NCI-H1417 treated with DMSO at 0.1 percent for 48 hours (cell line): ENCODE results near the gene LIFR.
"Not testable (repeated sequence)": the region's sequence is repeated elsewhere in the genome, so short reads cannot be mapped to it uniquely, and the experiment has no call there.

ENCODE experiments used
- DNase-seq: peaks from one replicate; lab custom pipeline; 2025; lab: John Stamatoyannopoulos, UW

LIFR gene, protein sequence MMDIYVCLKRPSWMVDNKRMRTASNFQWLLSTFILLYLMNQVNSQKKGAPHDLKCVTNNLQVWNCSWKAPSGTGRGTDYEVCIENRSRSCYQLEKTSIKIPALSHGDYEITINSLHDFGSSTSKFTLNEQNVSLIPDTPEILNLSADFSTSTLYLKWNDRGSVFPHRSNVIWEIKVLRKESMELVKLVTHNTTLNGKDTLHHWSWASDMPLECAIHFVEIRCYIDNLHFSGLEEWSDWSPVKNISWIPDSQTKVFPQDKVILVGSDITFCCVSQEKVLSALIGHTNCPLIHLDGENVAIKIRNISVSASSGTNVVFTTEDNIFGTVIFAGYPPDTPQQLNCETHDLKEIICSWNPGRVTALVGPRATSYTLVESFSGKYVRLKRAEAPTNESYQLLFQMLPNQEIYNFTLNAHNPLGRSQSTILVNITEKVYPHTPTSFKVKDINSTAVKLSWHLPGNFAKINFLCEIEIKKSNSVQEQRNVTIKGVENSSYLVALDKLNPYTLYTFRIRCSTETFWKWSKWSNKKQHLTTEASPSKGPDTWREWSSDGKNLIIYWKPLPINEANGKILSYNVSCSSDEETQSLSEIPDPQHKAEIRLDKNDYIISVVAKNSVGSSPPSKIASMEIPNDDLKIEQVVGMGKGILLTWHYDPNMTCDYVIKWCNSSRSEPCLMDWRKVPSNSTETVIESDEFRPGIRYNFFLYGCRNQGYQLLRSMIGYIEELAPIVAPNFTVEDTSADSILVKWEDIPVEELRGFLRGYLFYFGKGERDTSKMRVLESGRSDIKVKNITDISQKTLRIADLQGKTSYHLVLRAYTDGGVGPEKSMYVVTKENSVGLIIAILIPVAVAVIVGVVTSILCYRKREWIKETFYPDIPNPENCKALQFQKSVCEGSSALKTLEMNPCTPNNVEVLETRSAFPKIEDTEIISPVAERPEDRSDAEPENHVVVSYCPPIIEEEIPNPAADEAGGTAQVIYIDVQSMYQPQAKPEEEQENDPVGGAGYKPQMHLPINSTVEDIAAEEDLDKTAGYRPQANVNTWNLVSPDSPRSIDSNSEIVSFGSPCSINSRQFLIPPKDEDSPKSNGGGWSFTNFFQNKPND

DNA sequence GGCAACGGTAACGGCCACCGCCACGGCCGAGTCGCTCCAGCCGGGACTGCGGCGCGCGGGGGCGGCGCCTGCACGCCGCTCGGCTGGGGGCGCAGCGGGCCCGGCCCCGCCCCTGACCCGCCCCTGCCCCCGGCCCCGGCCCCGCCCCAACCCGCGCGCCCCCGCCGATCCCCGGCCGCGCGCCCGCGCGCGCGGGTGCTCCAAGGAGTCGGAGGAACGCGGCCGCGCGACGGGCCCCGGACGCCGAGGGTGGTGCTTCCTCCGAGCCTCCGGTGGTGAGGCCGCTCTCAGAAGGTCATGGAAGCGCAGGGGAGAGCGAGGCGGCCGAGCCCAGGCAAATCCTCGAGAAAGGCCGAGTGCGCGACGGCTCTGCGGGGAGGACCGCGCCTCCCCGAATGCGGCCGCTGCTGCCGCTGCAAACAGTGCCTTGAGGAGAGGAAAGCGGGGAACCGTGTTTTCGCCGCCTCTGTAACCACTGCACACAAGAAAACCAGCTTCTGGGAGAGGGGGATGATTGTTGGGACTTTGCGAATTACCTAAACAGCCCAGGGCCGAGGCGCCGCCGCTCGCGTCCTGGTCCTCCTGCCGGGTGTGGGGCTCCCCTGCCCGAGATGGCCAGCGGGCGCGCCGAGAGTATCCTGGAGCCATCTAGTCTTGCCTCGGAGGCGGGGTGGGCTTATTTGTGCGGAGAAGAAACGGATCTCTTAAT lies at the start of gene LIFR:
Gene LIFR, minus strand, starts transcription at position 48 of the 709 bp plus-strand sequence. CDS start 25,999 bp downstream, outside the sequence.
- peak; percentile 57 for DNase-seq

DNA sequence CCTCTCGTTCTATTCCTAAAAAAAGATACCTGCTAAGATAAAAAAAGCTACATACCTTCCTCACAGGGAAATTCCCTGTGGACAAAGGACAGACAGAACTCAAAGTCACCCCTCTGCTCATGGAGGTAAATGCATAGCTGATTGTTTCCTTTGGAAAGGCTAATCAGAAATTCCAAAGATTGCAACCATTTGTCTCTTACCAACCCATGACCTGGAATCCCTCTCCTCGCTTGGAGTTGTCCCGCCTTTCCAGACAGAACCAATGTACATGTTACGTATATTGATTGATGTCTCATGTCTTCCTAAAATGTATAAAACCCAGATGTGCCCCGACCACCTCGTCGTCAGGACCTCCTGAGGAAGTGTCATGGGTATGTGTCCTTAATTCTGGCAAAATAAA lies 49.2 kb upstream of the LIFR start:
- DNase-seq: no peak

DNA sequence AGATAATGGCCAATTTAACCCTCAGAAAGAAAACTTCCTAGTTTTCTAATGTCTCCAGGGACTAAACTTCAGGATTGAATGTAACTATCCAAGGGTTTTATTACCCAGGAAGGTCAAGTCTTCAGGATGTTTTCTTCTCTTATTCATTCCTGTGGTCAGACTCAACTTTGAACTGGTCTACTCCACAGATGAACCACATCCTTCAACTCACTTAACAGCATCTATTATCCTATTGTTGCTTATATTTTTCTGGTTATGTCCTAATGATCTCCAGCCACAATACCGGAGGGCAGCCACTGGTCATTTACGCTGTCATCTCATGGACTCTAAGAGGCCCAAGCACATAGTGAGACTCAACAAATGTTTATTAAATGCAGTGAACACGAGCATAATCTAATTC lies 47.2 kb upstream of the LIFR start:
- no peak for DNase-seq

DNA sequence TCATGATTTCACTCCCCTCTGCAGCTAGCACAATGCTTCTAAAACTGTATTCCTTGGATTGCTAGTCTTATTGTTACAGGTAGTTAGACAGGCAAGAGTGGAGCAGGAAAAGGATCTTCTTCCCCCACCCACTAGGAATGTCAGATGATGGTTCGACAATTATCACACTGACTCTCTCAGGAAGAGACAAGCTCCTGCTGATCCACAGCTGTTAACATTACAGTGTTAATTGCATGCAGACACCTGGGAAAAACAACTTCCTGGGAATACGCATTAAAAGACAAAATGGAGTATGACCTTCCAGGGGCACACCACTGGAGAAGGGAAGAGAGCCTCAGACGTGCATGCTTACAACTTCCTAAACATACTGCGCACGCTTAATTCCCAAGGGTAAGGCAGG lies 46.2 kb upstream of the LIFR start:
- no peak for DNase-seq

DNA sequence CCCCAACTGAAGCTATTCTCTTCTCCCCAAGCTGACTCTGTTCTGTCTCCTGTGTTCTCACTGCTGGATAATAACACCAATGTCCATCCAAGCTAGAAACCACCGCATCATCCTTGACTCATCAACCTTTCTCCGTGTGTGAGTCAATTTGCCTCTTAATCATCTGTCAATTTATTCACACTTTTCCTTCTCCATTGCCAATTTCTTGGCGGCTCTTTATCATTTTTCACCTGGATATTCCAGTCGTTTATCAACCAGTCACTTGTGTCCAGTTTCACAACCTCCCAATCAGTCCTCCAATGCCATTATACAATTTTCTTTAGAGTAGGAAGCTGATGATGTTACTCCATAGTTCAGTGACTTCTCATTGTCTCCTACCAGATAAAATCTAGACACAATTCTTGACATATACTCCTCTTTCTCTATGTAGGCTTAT lies 45.4 kb upstream of the LIFR start:
- no peak for DNase-seq

DNA sequence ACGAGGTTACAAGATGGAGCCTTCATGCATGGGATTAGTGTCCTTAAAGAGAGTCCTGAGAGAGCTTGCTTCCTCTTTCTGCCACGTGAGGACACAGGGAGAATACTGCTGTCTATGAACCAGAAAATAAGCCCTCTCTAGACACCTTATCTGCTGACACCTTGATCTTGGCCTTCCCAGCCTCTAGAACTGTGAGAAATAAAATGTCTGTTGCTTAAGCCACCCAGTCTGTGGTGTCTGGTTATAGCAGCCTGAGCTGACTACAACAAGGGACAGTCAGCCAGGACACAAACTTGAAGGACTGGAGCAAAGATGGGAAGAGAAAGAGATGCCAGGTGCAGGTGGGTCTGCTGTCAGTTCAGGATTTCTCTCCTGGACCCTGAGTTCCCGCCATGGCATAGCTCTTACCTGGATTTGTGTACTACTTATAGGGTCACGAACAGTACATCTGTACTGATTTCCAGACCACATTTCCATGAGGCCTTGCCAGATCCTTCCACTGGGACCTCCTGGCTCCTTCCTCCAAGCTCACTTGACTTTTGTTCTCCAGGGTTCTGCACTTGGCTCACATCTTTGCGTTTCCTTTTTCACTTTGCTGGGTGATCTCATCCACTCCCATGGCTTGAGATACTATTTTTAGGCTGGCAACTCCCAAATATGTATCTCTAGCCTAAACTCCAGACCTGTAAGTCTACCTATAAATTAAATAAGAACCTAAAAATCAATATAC lies 44.9 kb upstream of the LIFR start:
- DNase-seq: no peak

DNA sequence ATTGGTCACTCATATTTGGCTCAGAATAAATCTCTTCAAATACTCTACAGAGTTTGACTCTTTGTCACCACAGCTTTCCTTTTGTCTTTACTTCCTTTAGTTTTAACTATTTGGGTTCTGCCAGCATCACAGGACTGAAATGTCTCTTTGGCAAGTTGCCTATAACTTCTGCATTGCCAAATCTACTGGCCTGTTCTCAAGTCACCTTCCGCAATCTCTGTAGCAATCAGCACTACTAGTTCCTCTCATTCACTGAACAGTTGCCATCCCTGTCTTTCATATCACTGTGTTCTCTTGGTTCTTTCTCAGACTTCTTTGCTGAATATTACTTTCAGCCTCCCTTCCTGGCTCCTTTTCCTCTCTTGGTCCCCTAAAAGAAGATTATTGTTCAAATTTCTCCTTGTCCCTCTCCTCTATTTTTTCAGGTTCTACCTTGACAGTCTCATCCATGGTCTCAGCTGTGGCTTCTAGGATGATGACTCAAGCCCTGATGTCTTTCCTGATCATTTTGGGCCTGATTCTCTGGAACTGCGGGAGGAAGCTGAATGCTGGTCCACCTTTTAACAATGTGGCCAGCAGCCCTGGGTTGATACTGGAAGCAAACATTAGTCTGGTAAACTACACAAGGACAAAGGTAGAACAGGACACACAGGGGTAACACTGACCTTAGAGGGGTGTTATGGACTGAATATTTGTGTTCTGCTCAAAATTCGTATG lies 44.0 kb upstream of the LIFR start:
- DNase-seq: no peak

DNA sequence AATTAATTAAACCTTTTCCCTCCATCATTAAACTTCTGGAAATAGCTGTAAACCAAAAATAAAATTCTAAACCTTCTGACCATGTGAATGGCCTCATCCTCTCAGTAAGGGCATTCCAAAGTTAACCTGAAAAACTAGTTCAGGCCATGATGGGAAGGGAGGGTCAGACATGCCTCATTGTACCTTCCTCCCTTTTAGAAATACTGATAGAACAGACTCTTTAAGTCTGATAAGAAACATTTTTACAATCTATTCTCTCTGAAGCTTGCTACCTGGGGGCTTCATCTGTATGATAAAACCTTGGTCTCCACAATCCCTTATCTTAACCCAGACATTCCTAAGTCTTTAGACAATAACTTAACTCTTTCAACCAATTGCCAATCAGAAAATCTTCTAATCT lies 43.3 kb upstream of the LIFR start:
- DNase-seq: not testable (repeated sequence)

DNA sequence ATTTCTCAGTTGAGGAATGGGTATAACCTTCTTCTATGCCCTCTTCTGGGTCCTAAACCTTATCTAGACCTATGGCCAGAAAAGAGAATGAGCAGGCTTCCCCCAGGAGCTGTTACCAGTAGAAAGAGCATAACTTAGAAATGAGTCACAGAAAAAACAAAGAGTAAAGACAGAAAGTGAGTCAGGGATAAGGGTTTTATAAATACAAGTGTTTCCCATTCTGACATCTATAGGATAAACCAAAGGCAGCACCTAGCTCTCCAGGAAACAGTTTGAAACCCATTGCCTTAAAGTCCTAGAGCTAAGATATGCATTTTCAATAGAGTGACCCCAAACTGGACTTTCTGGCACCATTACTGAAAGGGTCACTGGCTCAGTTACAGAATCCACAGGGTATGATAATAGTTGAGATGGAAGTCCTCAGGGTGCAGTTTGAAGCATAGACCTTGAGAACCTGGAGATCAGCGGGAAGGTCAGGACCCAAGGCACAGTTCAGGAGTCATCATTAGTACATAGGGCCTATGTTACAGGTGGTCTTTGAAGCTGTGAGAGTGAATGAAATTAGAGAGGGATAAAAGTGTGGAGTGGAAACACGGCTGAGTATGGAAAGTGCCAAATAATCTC lies 42.7 kb upstream of the LIFR start:
- DNase-seq: no peak

DNA sequence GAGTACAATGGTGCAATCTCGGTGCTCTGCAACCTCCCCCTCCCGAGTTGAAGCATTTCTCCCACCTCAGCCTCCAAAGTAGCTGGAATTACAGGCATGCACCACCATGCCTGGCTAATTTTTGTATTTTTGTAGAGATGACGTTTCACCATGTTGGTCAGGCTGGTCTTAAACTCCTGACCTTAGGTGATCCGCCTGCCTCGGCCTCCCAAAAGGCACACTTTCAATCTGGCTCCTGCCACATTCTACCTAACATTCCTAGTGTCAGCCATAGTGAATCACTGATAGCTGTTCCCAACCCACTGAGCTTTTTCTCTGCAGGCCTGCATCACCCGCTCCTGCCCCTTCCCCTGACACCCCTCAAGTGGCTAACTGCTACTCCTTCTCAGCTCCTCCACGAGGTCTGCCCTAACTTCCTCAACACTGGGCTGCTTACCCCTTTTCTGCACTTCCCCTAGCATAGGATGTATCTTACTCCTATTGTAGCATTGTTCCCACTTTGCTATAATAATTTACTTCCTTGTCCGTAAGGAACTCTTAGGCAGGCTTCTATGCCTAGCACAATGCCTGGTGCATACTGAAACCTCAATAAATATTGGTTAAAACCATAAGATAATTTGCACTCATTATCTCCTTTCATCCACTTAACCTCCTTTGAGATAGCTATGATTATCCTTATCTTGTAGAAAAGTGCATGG lies 42.0 kb upstream of the LIFR start:
- DNase-seq: no peak

DNA sequence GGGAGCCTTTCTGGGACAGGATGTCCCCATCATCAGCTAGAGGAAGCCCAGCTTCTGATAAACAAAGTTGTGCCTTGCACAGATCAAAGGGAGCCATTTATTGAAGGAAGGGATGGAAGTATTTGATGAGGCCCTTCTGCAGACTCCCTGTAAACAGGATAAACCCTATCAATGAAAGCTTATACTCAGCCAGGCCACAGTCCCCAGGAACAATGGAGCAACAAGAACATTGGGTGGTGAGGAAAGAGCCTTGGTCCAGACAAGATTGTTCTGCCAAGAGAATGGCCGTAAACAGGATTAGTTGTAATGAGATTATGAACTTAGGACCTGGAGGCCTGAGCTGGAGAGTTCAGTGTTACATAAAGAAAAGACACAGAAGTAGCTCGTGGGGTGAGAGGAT lies 40.5 kb upstream of the LIFR start:
- no peak for DNase-seq

DNA sequence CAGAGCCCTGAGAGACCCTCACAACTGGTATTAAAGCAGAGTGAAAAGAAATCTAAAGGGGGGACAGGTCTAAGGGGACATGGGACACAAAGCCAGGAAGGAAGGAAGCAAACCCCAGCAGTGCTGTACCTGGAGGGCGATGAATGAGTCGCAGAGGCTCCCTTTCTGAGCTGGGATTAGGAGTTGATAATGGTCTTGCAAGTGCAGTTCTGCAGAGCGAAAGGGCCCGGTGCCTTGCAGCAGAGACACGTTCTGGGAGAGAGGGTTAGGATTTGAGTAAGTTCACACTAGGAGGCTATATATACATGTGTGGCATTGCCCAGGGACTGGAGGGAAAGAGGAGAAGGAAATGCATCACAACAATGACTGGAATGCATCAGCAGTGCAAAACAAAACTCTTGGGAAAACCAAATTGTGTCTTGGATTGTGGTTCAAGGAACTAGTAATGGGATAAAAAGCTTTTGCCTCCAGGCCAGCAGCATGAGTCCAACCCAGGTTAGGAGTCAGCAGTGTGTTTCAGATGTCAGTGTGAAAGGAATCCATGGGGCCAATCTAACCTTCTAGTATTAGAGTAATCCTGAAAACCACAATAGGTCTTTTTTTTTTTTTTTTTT lies 38.8 kb upstream of the LIFR start:
- no peak for DNase-seq

DNA sequence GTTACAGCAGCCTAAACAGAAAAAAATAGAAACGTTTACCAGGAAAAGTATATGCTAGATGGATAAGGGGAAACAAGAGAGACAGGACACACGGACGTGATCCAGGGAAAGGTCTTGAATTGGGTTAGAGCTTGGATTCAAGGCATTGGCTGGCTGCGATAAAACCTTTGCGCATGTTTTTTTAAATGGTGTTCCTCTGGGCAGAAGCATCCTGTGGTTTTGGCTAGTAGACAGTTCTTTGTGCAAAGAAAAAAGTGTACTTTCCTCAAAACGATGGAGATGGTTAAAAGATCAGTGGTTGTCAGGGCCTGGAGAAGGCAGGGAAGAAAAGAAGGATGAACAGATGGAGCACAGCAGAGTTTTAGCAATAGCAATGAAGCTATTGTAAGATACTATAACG lies 37.5 kb upstream of the LIFR start:
- no peak for DNase-seq

DNA sequence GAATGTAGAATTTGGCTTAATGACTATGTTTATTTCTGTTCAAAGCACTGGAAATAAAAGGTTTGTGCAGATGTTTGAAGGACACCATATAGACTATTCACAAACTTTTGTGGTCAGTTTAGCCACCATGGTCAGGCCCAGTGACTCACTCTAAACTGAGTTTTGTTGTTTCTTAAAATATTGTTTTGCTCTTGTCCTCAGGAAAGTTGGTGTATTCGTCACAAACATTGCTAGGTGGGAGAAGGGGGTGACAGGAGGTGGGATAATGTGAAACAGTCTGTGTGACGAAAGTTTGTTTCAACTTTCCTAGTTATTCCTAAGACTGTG lies 35.0 kb upstream of the LIFR start:
- no peak for DNase-seq

DNA sequence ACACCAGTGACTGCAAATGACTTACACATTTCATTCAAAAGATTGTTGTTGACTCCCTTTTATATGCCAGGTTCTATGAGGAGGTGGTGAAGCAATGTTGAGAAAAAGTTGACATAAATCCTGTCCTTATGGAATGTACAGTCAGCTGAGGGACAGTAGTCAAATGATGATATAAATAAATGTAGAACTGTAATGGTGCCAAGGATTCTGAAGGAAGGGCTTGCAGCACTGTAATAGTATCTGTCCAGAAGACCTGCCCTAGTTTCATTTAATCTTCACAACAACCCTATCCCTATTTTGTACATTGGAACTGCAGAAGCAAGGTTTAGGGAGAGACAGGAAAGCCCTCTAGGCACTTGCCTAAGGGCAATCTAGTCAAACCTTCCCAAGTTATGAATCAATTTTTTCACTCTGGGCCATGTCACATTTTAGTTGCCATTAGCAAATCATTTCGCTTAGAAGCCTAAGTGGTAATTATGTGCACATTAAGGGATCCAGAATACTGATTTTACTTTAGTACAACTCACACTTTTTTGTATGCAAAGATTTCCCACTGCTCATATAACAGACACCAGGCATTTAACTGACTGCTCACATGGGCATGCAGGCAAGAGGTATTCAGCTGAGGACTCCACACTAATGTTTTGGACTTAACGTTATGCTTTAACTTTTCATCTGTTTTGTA lies 34.5 kb upstream of the LIFR start:
- no peak for DNase-seq

DNA sequence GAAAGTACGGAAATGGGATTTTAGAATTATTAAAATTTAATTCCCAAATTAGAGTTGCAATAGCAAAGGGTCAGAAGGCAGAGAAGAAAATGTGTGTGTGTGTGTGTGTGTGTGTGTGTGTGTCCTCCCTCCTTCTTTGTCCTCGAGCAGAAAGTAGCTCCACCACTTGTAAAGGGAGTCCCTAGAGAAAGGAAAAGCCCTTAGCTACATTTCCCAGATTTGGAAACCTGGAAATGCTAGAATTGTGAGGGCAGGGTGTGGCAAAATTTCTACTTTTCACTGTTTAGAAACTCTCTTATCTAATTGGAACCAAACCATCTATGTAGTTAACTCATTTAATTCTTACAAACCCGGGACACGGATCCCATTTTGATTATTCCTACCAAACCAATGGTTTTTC lies 33.2 kb upstream of the LIFR start:
- no peak for DNase-seq

DNA sequence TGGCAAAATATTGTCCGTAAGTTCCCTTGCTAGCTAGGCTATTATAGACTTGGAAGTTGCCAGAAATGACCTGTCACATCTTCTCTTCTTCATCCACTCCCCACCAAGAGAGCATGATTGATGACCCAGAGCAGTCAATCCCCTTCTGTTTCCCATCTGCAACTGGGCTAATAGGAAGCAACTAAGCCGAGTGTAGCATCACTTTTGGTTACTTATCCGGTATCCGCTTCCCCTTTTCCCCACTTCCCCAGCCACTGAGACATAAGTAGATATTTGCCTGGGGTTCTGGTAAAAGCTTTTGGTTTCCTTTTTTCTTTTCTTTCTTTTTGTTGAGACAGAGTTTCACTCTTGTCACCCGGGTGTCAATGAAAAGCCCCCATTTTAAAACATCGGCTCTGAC lies 29.4 kb upstream of the LIFR start:
- DNase-seq: no peak

DNA sequence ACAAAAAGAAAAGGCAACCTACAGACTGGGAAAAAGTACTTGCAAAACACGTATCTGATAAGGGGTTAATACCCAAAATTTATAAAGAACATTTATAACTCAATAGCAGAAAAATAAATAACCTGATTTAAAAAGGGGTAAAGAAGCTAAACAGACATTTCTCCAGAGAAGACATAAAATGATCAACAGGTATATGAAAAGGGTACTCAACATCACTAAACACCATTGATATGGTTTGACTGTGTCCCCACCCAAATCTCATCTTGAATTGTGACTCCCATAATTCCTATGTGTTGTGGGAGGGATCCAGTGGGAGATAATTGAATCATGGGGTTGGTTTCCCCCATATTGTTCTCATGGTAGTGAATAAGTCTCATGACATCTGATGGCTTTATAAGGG lies 27.1 kb upstream of the LIFR start:
- DNase-seq: no peak

DNA sequence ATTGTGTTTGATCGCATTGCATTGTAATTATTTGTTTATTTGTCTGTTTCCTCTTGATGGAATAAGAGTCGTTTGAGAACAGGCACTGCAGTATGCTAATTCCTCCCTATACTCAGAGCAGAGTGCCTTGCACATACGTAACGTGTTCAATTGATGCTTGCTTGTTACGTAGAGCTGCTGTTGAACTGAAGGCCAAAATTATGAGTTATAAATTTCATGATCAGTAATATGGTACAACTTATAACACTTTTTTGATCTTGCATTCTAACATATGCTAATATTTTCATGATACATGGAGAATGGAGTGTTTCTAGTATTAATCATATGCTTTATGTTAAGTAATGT lies 26.5 kb upstream of the LIFR start:
- no peak for DNase-seq
